Measurements from ENCODE around the gene RBM38. TPM values are rescaled to one million over a fixed set of nuclear protein-coding genes. Genes with fewer than 3 reads are reported as not detected.
A peak's percentile ranks its signal among the peaks of the same experiment; 100 is the strongest.

The RBM38 gene
- total RNA-seq, 2 donors from 2014 or later = 41.3 to 43.1 TPM

DNA sequence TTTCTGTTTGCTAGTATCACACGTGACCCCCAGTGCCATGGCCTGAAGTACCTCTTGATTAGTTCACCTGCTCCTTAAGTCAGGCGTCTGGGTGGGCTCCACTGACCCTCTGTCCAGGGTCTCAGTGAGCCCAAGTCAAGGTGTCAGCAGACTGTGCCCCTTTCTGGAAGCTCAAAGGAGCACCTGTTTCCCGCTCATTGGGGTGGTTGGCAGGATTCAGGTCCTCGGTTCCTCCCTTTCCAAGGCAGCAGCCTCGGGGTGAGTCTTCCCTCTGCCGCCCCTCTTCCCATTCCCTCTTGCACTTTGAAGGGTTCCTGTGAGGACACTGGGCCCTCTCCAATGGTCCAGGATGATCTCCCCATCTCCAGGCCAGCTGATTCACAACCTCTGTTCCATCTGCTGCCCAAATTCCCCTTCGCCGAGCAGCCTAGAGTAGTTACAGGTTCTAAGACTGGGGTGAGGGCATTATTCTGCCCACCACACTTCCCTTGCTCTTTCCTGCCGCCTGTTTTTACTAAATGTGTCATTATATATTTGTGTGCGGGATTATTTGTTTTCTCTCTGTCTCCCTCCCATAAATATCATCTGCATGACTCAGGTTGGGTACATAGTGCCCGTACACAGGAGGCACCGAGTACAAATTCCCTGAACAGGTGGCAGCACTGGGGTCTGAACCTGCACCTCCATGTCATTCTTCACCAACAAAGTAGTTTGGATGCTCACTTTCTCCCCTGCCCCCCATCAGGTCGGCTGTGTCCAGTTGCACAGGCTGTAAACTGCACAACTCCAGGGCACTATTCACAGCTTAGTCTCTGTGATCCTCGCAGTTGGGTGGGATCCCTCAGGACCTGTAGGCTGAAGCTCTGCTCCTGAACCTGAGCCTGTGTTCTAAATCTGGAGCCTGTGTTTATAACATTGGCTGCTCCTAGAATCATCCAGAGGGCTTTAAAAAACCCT lies 58.5 kb downstream of the RBM38 start:
- H3K27ac ChIP-seq = no peak overlapping the region

DNA sequence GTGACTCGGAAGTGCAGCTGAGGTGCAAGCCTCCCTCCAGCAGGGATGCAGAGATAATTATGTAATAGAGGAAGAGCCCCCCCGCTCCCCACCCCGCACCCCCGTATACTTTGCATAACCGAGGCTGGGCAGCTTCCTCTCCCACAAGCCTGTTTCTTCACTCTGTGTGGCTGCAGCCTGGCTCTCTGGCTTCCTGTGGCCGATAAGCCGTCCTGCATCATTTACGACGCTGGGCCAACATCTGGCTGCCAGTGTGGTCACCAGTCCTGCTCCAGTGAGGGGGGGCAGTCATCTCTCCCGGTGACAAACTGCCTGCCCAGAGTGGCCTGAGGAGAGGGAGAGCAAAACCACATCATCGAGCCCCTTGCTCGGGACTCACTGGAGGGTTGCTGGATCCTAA lies 59.2 kb downstream of the RBM38 start:
- intact Hi-C loops (cut with DNase I) = no loop called here
- Histone ChIP-seq H3K4me1 (no peaks in the 10 kb centered on the region), H3K9ac (ENCODE audit: low read depth in 2 of 2, low read length in 2 of 2) (no peak overlapping the region), H3K9me3 (no peaks in the 10 kb centered on the region), H3K4me3 (no peak overlapping the region), H3K27ac (no peak overlapping the region), H3K36me3 (no peaks in the 10 kb centered on the region), H3K27me3 (no peaks in the 10 kb centered on the region)
- peak; percentile 44 for DNase-seq
- TF ChIP-seq, protein P1, sequence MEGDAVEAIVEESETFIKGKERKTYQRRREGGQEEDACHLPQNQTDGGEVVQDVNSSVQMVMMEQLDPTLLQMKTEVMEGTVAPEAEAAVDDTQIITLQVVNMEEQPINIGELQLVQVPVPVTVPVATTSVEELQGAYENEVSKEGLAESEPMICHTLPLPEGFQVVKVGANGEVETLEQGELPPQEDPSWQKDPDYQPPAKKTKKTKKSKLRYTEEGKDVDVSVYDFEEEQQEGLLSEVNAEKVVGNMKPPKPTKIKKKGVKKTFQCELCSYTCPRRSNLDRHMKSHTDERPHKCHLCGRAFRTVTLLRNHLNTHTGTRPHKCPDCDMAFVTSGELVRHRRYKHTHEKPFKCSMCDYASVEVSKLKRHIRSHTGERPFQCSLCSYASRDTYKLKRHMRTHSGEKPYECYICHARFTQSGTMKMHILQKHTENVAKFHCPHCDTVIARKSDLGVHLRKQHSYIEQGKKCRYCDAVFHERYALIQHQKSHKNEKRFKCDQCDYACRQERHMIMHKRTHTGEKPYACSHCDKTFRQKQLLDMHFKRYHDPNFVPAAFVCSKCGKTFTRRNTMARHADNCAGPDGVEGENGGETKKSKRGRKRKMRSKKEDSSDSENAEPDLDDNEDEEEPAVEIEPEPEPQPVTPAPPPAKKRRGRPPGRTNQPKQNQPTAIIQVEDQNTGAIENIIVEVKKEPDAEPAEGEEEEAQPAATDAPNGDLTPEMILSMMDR (IDR thresholded peaks at IDR 0.05) = no peak

More for the DNA sequence above, 58.5 kb downstream of the RBM38 start:
- peak overlapping the region in 1 of 2 donors; percentile 14 for H3K9ac ChIP-seq (ENCODE audit: low read depth in 2 of 2, low read length in 2 of 2)
- intact Hi-C loops (cut with DNase I) = no loop called here
- no peaks in the 10 kb centered on the region for H3K36me3 ChIP-seq
- TF ChIP-seq, protein P1 (IDR thresholded peaks at IDR 0.05) = no peak
- DNase-seq = no peak
- no peaks in the 10 kb centered on the region for H3K27me3 ChIP-seq
- H3K4me1 ChIP-seq = no peaks in the 10 kb centered on the region
- H3K9me3 ChIP-seq = no peaks in the 10 kb centered on the region
- no peak overlapping the region for H3K4me3 ChIP-seq

DNA sequence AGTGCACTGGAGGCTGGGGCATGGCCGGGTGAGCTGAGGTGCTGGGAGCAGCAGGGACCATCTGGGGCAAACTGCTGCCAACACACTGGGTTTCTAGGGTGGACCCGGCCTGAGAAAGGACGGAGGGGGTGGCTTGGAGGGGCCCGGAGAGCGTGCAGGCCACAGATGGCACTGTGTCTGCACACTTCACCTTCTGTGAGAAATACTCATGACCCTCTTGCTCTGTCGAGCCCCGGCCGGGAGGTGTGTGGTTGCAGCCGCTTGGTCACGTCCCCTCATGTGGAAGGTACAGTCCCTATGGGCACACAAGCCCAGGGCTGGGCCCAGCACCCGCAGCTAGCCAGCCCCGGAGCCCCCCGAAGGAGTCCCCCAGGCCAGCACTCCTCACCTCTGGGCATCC lies 59.7 kb downstream of the RBM38 start:
- Histone ChIP-seq H3K4me3 (no peak overlapping the region), H3K9ac (ENCODE audit: low read depth in 2 of 2, low read length in 2 of 2) (no peak overlapping the region), H3K9me3 (no peaks in the 10 kb centered on the region), H3K36me3 (no peaks in the 10 kb centered on the region), H3K27me3 (no peaks in the 10 kb centered on the region), H3K27ac (no peak overlapping the region), H3K4me1 (no peaks in the 10 kb centered on the region)
- intact Hi-C loops (cut with DNase I) = no loop called here
- TF ChIP-seq, protein P1 (IDR thresholded peaks at IDR 0.05) = no peak
- DNase-seq = no peak

DNA sequence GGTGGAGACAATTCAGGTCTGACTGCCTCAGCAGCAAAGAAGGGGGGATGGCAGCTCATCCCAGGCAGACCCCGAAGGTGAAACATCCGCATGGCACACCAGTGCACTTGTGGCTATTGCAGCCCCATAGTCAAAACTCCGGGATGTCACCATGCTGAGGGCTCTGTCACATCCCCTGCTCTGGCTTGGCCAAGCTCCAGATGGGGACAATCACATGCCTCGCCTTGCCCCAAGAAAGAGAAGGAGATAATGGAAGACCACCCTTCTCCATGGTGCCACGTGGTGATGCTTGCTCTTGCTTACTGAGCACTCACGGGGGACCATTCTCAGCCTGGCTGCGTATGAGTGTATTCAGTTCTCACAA lies 60.2 kb downstream of the RBM38 start:
- no peak for DNase-seq
- H3K27ac ChIP-seq = no peak overlapping the region
- intact Hi-C loops (cut with DNase I) = no loop called here
- TF ChIP-seq, protein P1 (IDR thresholded peaks at IDR 0.05) = no peak
- no peaks in the 10 kb centered on the region for H3K9me3 ChIP-seq
- no peaks in the 10 kb centered on the region for H3K4me1 ChIP-seq
- H3K9ac ChIP-seq (ENCODE audit: low read depth in 2 of 2, low read length in 2 of 2) = no peak overlapping the region
- H3K36me3 ChIP-seq = no peaks in the 10 kb centered on the region
- no peaks in the 10 kb centered on the region for H3K27me3 ChIP-seq
- H3K4me3 ChIP-seq = no peak overlapping the region

DNA sequence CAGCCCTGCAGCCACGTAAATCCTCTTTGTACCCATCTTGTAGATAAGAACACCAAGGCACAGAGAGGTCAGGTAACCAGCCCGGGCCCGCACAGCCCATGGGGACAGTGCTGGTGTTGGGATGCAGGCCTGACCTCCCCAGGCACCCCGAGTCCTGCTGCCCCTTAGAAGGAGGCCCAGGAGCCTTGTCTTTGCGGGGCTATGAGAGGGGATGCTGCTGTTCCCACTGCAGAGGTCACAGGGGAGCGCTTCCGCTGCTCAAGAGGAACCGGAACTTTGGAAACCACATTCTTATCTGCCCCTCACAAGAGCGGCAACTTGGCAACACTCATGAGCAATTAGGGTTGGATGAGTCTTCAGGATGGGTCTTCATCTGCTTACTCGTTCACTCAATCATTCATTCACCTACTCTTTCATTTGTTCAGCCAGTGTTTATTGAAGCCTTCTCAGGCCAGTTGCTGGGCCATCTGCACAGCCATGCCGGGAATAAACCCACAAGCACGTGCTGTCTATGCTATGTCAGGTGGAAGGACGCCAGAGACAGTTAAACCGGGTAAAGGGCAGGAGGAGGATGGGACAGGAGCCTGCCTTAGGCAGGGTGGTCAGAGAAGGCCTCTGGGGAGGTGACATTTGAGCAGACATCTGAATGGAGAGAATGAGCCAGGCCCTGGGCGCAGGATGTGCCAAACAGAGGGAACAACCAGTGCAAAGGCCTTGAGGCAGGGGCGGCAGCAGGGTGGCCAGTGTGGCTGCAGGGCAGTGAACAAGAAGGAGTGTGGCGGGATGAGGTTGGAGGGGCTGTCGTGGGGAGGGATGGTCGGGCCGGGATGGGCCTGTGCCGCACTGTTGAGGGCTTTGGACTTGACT lies 60.8 kb downstream of the RBM38 start:
- no peaks in the 10 kb centered on the region for H3K27me3 ChIP-seq
- no peak for DNase-seq
- H3K36me3 ChIP-seq = no peaks in the 10 kb centered on the region
- H3K4me1 ChIP-seq = no peaks in the 10 kb centered on the region
- H3K9me3 ChIP-seq = no peaks in the 10 kb centered on the region
- intact Hi-C loops (cut with DNase I) = no loop called here
- no peak overlapping the region for H3K4me3 ChIP-seq
- TF ChIP-seq, protein P1 (IDR thresholded peaks at IDR 0.05) = no peak
- H3K27ac ChIP-seq = no peak overlapping the region
- H3K9ac ChIP-seq (ENCODE audit: low read depth in 2 of 2, low read length in 2 of 2) = no peak overlapping the region
